ENCODE measurements around the gene RIC8B.

DNA sequence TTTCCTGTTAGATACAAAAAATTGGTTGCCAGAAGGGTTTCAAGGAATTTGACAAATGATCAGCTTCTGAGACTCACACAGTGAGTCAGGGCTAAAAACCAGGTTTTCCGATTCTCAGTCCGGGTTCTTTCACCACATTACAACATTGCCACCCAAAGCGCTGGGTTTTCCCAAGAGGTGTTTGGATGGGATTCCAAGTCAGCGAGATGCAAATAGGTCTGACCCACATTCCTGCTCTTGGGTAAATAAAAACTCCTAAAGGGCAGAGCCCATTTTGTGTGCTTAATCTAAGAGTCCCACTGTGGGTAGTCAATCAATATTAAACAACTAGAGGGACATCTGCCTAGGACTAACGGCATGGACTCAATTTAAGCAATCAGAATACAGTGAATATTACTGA, 5.4 kb upstream of the RIC8B start:
- TF ChIP-seq CTCF (IDR thresholded peaks at IDR 0.05; ENCODE audit: low read length) (no peak), EZH2 (optimal IDR thresholded peaks at IDR 0.05; ENCODE audit: low read depth, low read length) (no peak), EZH2phosphoT487 (IDR thresholded peaks at IDR 0.05; ENCODE audit: low read length) (no peak)

Measured in MM.1S (cell line).